Prostate gland (tissue), 2 donors: ENCODE measurements around the gene FAM184B.

Source experiments
- POLR2AphosphoS5 ChIP-seq: sonication (generic); formaldehyde crosslinking; IDR thresholded peaks from one replicate; pipeline ENCODE4 v1.6.1; 2017; ENCODE audit warnings: antibody characterized with exemption
- TF ChIP-seq, protein P1 (sequence below), 4 experiments: fragments of 200-600 bp in 2 of 4; fragments of 450-650 bp in 2 of 4; sonication (generic) in 2 of 4; IDR thresholded peaks; 1 replicate in 3 of 4; 2 replicates in 1 of 4; pipeline ENCODE4 v1.5.1; 2016 to 2019; ENCODE audit warnings: antibody characterized with exemption in 4 of 4, mild to moderate bottlenecking in 2 of 4, moderate library complexity in 2 of 4

DNA sequence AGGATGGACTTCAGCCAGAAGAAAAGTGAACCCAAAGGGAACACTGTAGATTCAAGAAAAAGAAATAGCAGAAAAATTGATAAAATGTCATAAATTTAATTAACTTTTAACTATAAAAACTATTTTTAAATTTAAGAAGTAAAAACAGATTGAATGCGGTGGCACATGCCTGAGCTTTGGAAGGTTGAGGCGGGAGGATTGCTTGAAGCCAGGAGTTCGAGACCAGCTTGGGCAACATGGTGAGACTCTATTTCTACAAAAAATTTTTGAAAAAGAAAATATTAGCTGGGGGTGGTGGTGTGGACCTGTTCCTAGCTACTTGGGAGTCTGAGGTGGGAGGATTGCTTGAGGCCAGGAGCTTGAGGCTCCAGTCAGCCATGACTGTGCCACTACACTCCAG, 3.0 kb downstream of the FAM184B start:
- no peak for TF ChIP-seq POLR2AphosphoS5
- TF ChIP-seq, protein P1, sequence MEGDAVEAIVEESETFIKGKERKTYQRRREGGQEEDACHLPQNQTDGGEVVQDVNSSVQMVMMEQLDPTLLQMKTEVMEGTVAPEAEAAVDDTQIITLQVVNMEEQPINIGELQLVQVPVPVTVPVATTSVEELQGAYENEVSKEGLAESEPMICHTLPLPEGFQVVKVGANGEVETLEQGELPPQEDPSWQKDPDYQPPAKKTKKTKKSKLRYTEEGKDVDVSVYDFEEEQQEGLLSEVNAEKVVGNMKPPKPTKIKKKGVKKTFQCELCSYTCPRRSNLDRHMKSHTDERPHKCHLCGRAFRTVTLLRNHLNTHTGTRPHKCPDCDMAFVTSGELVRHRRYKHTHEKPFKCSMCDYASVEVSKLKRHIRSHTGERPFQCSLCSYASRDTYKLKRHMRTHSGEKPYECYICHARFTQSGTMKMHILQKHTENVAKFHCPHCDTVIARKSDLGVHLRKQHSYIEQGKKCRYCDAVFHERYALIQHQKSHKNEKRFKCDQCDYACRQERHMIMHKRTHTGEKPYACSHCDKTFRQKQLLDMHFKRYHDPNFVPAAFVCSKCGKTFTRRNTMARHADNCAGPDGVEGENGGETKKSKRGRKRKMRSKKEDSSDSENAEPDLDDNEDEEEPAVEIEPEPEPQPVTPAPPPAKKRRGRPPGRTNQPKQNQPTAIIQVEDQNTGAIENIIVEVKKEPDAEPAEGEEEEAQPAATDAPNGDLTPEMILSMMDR (IDR thresholded peaks at IDR 0.05), result no peak
